Endometrial microvascular endothelial cells (primary cell): ENCODE measurements around the gene GRID1. TPM values are rescaled to one million over a fixed set of nuclear protein-coding genes. Genes with fewer than 3 reads are reported as not detected.

Experiments
- in situ Hi-C: cut with HindIII; loops from 2 replicates; pipeline ENCODE4 v1.10.0; 2017; ENCODE audit warnings: low sequenced_read_pairs, low pct_unique_long_range_greater_than_20kb; ENCODE audit errors: inconsistent ontology term
- total RNA-seq: library from RNA; depleted of rRNA; stranded (reverse); fragments of >200 nt; gene quantifications from one replicate; pipeline ENCODE4 v1.2.3, GENCODE V29; 2015; ENCODE audit errors: inconsistent ontology term

Gene GRID1
- total RNA-seq, 1 donor from 2014 or later: not detected

- in situ Hi-C loops: no loop called here
These were observed 211.3 kb downstream of the GRID1 start for GRCh38 chr10:86155054-86155921.

- in situ Hi-C loops: no loop called here
These were observed 212.8 kb downstream of the GRID1 start for GRCh38 chr10:86153751-86154150.

GRCh38 chr10:86152911-86153310 lies 213.7 kb downstream of the GRID1 start:
- in situ Hi-C loops: no loop called here

- in situ Hi-C loops: no loop called here
These were observed 214.2 kb downstream of the GRID1 start for GRCh38 chr10:86152354-86152753.

GRCh38 chr10:86151613-86152012 lies 215.0 kb downstream of the GRID1 start:
- in situ Hi-C loops: no loop called here

GRCh38 chr10:86149257-86149656 lies 217.3 kb downstream of the GRID1 start:
- in situ Hi-C loops: no loop called here

- in situ Hi-C loops: no loop called here
These were observed 218.5 kb downstream of the GRID1 start for GRCh38 chr10:86148117-86148516.

- in situ Hi-C loops: no loop called here
These were observed 222.3 kb downstream of the GRID1 start for GRCh38 chr10:86144301-86144700.

- in situ Hi-C loops: no loop called here
These were observed 224.7 kb downstream of the GRID1 start for GRCh38 chr10:86141896-86142295.

- in situ Hi-C loops: no loop called here
These were observed 227.4 kb downstream of the GRID1 start for GRCh38 chr10:86139066-86139657.

- in situ Hi-C loops: no loop called here
These were observed 228.0 kb downstream of the GRID1 start for GRCh38 chr10:86138551-86139065.

GRCh38 chr10:86137561-86137960 lies 229.0 kb downstream of the GRID1 start:
- in situ Hi-C loops: no loop called here

GRCh38 chr10:86136934-86137333 lies 229.7 kb downstream of the GRID1 start:
- in situ Hi-C loops: no loop called here

GRCh38 chr10:86135191-86135590 lies 231.4 kb downstream of the GRID1 start:
- in situ Hi-C loops: no loop called here

- in situ Hi-C loops: no loop called here
These were observed 235.7 kb downstream of the GRID1 start for GRCh38 chr10:86130737-86131475.

GRCh38 chr10:86130041-86130440 lies 236.6 kb downstream of the GRID1 start:
- in situ Hi-C loops: no loop called here

GRCh38 chr10:86128360-86128759 lies 238.2 kb downstream of the GRID1 start:
- in situ Hi-C loops: no loop called here

GRCh38 chr10:86127274-86127819 lies 239.2 kb downstream of the GRID1 start:
- in situ Hi-C loops: no loop called here

- in situ Hi-C loops: no loop called here
These were observed 241.9 kb downstream of the GRID1 start for GRCh38 chr10:86124734-86125133.
